Tibial nerve (tissue), 4 donors: ENCODE data around the gene PRR27. TPM values are rescaled to one million over a fixed set of nuclear protein-coding genes. Genes with fewer than 3 reads are reported as not detected.

Experiments used
- DNase-seq, 2 donors: peaks; one replicate each; pipeline ENCODE4 v3.0.0-alpha.2; 2019; ENCODE audit warnings: low spot score in 2 of 2
- H3K27ac ChIP-seq, 4 donors: fragments of 200-600 bp; sonication (generic) in 3 of 4; one replicate each; pipeline ENCODE4 v1.5.1; 2017 to 2019; ENCODE audit warnings: mild to moderate bottlenecking in 1 of 4
- H3K27me3 ChIP-seq, 2 donors: fragments of 200-600 bp; sonication (generic) in 1 of 2; one replicate each; pipeline versions ENCODE4 v1.5.1 to v1.6.0; 2017 to 2019
- H3K36me3 ChIP-seq, 3 donors: fragments of 200-600 bp; sonication (generic); one replicate each; pipeline ENCODE4 v1.5.1; 2018 to 2019
- H3K4me1 ChIP-seq, 4 donors: fragments of 200-600 bp; sonication (generic) in 3 of 4; one replicate each; pipeline ENCODE4 v1.5.1; 2017 to 2019
- H3K4me3 ChIP-seq, 4 donors: fragments of 200-600 bp; sonication (generic) in 3 of 4; one replicate each; pipeline ENCODE4 v1.5.1; 2017 to 2019; ENCODE audit warnings: mild to moderate bottlenecking in 1 of 4, moderate library complexity in 1 of 4
- H3K9me3 ChIP-seq, 4 donors: fragments of 200-600 bp; sonication (generic) in 3 of 4; one replicate each; pipeline ENCODE4 v1.5.1; 2017 to 2019
- CTCF ChIP-seq, 5 experiments: fragments of 200-600 bp in 3 of 5; fragments of 450-650 bp in 2 of 5; sonication (generic) in 3 of 5; IDR thresholded peaks; one replicate each; pipeline ENCODE4 v1.5.1; 2016 to 2019; ENCODE audit warnings: antibody characterized with exemption in 5 of 5, mild to moderate bottlenecking in 3 of 5, moderate library complexity in 2 of 5
- EP300 ChIP-seq, 2 donors: sonication (generic); formaldehyde crosslinking; IDR thresholded peaks; one replicate each; pipeline ENCODE4 v1.6.1; 2017; ENCODE audit warnings: antibody characterized with exemption in 2 of 2, mild to moderate bottlenecking in 1 of 2
- POLR2A ChIP-seq, 2 donors: fragments of 450-650 bp; IDR thresholded peaks; one replicate each; pipeline ENCODE4 v1.6.1; 2017; ENCODE audit warnings: antibody characterized with exemption in 2 of 2, mild to moderate bottlenecking in 2 of 2, moderate library complexity in 2 of 2
- WGBS, 2 donors: methylation state at CpG; one replicate each; pipeline ENCODE4 v1.1.5; 2018; 5-methylcytosine and 5-hydroxymethylcytosine counted together
- total RNA-seq, 4 donors: library from RNA; depleted of rRNA; stranded (reverse); fragments of >200 nt; gene quantifications; one replicate each; pipeline ENCODE4 v1.1.0, GENCODE V29; 2016

Gene PRR27
- total RNA-seq, 4 donors from 2014 or later = not detected

GRCh38 chr4:70178075-70178660 lies 24.1 kb downstream of the PRR27 start:
- H3K9me3 ChIP-seq = no peaks in the 10 kb centered on the region
- DNase-seq = no peak
- WGBS, 2 donors = 83 to 84% methylated on average over 5 of the region's 5 CpGs
- H3K4me3 ChIP-seq = no peak overlapping the region
- H3K27ac ChIP-seq = no peak overlapping the region
- H3K27me3 ChIP-seq = no peaks in the 10 kb centered on the region
- H3K4me1 ChIP-seq = no peaks in the 10 kb centered on the region
- H3K36me3 ChIP-seq = no peaks in the 10 kb centered on the region
- TF ChIP-seq EP300 (IDR thresholded peaks at IDR 0.05) = no peak
- TF ChIP-seq POLR2A (IDR thresholded peaks at IDR 0.05) = no peak
- no peak for TF ChIP-seq CTCF (IDR thresholded peaks at IDR 0.05)

- H3K27ac ChIP-seq = no peak overlapping the region
- H3K4me3 ChIP-seq = no peak overlapping the region
- no peaks in the 10 kb centered on the region for H3K36me3 ChIP-seq
- WGBS, 2 donors = 65 to 75% methylated on average over 2 of the region's 2 CpGs
- no peaks in the 10 kb centered on the region for H3K27me3 ChIP-seq
- TF ChIP-seq EP300 (IDR thresholded peaks at IDR 0.05) (no peak), POLR2A (IDR thresholded peaks at IDR 0.05) (no peak), CTCF (IDR thresholded peaks at IDR 0.05) (no peak)
- H3K9me3 ChIP-seq = no peaks in the 10 kb centered on the region
- no peak for DNase-seq
- H3K4me1 ChIP-seq = no peaks in the 10 kb centered on the region
These were observed 25.8 kb downstream of the PRR27 start for GRCh38 chr4:70179811-70180210.

GRCh38 chr4:70181864-70182263 lies 27.8 kb downstream of the PRR27 start:
- Histone ChIP-seq H3K4me3 (no peak overlapping the region), H3K9me3 (no peaks in the 10 kb centered on the region), H3K4me1 (no peaks in the 10 kb centered on the region), H3K27me3 (no peaks in the 10 kb centered on the region), H3K36me3 (no peaks in the 10 kb centered on the region), H3K27ac (no peak overlapping the region)
- TF ChIP-seq POLR2A (IDR thresholded peaks at IDR 0.05) (no peak), CTCF (IDR thresholded peaks at IDR 0.05) (no peak), EP300 (IDR thresholded peaks at IDR 0.05) (no peak)
- 65 to 81% methylated on average over 1 of the region's 1 CpG for WGBS, 2 donors
- no peak for DNase-seq

GRCh38 chr4:70182517-70183167 lies 28.6 kb downstream of the PRR27 start:
- no peak for TF ChIP-seq EP300 (IDR thresholded peaks at IDR 0.05)
- TF ChIP-seq POLR2A (IDR thresholded peaks at IDR 0.05) = no peak
- TF ChIP-seq CTCF (IDR thresholded peaks at IDR 0.05) = no peak
- no peaks in the 10 kb centered on the region for H3K9me3 ChIP-seq
- H3K27ac ChIP-seq = no peak overlapping the region
- DNase-seq = no peak
- no peaks in the 10 kb centered on the region for H3K36me3 ChIP-seq
- no peaks in the 10 kb centered on the region for H3K27me3 ChIP-seq
- H3K4me3 ChIP-seq = no peak overlapping the region
- 17 to 18% methylated on average over 2 of the region's 2 CpGs for WGBS, 2 donors
- no peaks in the 10 kb centered on the region for H3K4me1 ChIP-seq

- H3K27ac ChIP-seq = no peak overlapping the region
- 49 to 53% methylated on average over 6 of the region's 6 CpGs for WGBS, 2 donors
- no peaks in the 10 kb centered on the region for H3K4me1 ChIP-seq
These were observed 29.3 kb downstream of the PRR27 start for GRCh38 chr4:70183168-70183939.

More at GRCh38 chr4:70183168-70183939, 29.3 kb downstream of the PRR27 start:
- Histone ChIP-seq H3K36me3 (no peaks in the 10 kb centered on the region), H3K9me3 (no peaks in the 10 kb centered on the region), H3K4me3 (no peak overlapping the region), H3K27me3 (no peaks in the 10 kb centered on the region)
- no peak for TF ChIP-seq POLR2A (IDR thresholded peaks at IDR 0.05)
- TF ChIP-seq CTCF (IDR thresholded peaks at IDR 0.05) = peak in 3 of 5 experiments; percentile 20 to 50 (median 41)
- no peak for DNase-seq
